HG02981 (cell line): Measurements from ENCODE around the gene IFIH1.

Source experiments
- ATAC-seq: cut with Tn5 transposase; IDR thresholded peaks from one replicate; pipeline ENCODE4 v1.9.1; 2021; ENCODE audit warnings: mild to moderate bottlenecking, moderate library complexity; ENCODE audit not compliant: unreplicated experiment

Gene IFIH1

DNA sequence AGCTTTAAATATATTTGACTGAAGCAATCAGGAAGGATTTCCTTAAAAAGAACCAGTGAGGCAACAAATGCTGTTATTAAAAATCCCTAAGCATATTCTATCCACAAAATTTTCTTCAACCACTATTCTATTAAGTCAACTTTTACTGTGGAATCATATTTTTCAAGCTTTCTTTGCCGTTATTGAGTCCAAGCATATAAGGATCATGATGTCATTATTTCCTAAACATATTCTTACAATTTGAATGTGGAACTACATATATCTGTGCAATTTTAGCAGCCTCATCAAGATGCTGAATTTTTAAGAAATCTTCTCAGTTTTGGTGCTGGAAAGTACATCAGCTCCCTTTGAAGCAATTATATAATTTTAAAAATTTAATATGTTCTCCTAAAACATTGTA lies 5.6 kb downstream of the IFIH1 start:
- ATAC-seq = no peak

- no peak for ATAC-seq
These were observed 9.6 kb downstream of the IFIH1 start for GRCh38 chr2:162308747-162309503.

DNA sequence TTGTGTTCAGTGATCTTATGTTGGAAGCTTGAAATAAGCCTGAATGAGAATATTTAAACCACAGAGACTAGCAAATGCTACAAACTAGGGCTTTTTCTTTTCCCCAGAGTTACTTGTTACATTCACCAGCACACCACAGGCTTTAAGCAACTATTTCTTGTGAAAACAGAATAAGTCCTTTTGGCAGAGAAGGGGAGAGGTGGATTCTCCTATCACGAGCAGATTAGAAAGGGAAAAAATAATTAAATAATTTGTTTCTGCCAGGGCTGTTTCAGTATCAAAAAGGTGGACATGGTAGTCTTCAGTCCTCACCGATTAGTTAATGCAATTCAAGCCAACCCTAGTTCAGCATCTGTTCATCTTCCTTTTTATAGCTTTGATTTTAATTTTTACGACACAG lies 12.6 kb downstream of the IFIH1 start:
- no peak for ATAC-seq

- ATAC-seq = no peak
These were observed 16.6 kb downstream of the IFIH1 start for GRCh38 chr2:162301877-162302276.

DNA sequence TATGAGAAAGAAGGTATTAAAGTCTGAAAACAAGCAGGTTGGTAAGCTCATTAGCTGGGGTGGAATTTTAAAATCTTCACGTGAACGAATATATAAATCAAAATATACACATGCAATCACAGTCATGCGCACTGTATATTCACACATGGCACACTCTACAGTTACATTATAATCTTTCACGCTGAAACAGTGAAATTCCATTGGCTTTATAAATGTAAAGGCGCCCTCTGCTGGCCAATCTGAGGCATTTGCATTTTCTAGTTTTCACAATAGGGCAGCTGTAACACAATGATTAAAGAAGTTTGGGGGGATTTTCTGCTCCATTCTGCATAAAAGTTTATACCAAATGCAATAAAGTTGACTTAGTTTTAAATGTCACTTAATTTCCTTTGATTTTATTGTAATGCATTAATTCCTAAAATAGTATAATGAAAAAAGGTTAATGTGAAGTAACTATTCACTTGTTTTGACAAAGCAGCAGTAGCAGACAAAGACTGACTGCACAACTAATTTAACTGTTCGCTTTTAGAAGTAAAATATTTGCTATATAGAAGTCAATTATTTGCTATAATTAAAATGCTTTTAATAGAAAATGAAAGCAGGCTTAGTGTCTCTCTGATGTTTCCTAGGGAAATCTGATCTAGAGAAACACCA lies 17.2 kb downstream of the IFIH1 start:
- peak; percentile 73 for ATAC-seq

GRCh38 chr2:162300266-162300665 lies 18.2 kb downstream of the IFIH1 start:
- no peak for ATAC-seq

DNA sequence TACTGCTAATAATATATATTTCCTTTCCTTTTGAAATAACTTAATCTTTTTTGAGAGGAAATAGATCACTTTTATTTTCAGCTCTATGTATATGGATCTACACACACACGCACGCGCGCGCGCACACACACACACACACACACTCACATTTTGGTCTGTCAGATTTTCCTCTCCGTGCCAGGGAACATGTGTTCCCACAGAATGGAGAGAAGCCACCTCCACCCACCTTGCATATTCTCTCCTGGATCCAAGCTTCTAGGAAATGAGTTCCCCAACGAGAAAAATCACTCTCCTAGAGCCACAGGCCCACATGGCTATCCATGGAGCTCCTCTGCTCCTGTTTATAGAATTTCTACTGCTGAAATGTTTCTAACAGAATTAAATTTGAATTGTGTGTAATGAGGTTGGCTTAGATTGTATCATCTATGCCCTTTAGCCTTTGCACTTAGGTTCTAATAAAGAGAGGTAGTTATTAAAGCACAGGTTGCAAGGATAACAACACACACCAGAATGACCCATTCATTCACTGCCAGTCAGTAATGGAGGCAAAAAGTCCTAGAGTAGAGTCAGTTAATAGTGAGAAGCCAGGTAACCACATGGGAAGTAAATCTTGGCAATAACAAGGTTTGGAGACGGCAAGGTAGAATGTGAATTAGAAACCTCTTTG lies 19.7 kb downstream of the IFIH1 start:
- ATAC-seq = no peak

DNA sequence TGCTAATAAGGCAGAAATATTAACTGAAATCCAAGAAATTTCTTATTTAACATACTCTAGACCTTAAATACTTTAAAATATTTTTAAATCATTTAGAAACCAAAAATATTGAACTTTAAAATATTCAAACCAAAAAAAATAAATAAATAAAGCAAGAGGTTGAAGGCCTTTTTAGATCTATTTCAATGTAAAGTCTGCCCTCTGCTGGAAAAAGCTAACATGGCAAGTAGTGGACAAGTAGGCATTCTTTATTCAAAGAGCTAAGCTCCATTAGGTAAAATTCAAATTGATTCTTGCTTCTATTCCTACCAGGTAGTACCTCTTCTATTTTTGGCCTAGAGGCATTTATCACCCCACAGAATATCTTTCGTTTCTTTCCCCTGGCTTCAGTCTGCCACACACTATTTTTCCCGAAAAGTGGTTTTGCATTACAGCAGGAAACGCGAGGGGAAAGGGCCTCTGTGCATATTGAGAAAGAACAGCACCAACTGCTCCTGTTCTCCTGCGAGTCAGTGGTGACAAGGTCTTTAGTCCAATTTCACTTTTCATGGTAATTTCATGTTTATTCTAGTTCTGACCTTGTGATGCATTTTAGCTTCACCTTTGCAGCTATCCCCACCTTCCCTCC lies 20.4 kb downstream of the IFIH1 start:
- peak; percentile 59 for ATAC-seq

DNA sequence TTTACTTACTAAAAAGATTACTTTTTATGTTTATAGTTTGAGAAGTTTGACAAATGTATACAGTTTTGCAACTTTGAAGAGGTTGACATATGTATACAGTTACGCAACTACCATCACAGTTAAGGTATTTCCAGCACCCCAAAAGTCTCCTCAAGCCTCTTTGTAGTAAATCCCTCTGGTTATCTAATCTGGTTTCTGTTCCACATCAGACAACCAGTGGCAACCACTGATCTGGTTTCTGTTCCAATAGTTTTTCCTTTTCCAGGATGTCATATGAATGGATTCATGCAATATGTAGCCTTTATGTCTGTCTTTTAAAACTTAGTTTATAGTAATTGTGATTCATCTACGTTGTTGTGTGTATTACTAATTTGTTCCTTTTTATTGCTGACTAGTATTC lies 23.5 kb downstream of the IFIH1 start:
- ATAC-seq = no peak

DNA sequence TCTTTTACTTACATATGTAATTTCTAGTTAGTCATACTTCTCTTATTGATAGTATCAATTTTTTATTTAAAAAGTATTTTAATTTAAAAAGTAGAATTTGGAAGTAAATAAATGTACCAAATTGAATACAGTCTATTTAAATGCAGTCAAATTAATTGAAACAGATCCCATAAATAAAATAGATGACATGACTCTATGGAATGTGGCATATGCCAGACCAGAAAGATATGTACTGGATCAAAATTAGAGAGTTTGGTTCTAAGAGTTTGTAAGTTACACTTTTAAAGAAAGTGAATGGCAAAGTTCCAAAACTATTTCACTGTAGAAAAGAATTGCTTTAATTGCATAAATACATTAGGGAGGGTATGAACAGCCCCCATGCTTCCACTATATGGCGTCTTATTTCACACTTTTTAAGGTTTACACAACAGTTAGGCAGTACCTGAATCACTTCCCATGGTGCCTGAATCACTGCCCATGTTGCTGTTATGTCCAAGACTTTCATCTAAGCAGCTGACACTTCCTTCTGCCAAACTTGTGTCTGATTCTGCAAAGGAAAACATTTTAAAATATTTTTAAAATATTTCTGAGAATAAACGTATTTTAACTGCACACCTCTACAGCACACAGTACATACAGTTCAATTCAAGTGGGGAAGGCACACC lies 25.2 kb downstream of the IFIH1 start:
- no peak for ATAC-seq

DNA sequence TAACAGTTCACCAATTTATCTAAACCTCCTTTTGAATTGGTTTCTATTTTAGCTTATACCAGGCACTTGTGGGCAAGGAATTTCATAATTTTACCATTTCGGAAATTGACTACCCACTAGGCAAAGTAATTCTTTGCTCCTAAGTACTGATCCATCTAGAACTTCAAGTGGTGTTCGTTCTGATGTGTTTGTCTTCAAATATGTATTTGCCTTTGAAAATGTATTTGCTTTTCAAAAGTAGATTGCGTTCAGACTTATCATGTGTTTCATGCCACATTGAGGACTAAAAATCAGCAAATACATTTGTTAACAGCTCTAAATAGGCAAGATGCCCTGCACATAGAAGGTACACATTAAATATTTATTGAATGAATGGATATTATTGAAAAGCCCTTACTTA lies 26.7 kb downstream of the IFIH1 start:
- ATAC-seq = no peak

- no peak for ATAC-seq
These were observed 35.6 kb downstream of the IFIH1 start for GRCh38 chr2:162282765-162283425.

GRCh38 chr2:162280654-162281053 lies 37.8 kb downstream of the IFIH1 start:
- ATAC-seq = no peak

DNA sequence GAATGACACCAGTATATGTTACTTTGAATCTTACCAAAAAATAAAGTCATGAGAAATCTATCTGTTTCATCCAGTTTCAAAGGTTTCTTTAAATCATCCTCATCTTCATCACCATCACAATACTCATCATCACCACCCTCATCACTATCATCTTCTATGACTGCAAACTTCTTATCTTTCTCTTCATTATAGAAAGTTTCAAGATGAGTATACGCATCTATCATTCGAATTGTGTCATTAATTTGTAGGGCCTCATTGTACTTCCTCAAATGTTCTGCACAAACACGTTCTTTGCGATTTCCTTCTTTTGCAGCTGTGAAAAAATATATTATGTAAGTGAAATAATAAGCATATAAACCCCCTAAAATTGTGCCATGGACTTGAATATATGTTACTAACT lies 41.1 kb downstream of the IFIH1 start:
- no peak for ATAC-seq

- no peak for ATAC-seq
These were observed 50.5 kb downstream of the IFIH1 start for GRCh38 chr2:162267996-162268395.

DNA sequence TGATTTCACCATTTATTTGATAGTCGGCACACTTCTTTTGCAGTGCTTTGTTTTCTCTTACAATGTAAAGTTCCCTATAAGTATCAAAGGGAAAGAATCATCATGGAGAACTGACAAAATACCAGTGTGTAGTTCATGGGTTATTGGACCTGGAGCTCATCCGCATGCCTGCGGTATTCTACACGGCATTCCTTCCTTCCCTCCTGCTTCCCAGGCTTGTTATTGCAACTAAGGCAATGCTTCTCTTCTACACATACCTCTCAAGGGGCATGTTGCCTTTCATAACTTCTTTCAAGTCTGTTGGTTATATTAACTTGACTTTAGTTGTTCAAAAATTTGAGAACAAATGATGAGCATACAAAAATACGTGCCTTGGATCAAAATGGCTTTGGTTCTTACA lies 51.0 kb downstream of the IFIH1 start:
- no peak for ATAC-seq

DNA sequence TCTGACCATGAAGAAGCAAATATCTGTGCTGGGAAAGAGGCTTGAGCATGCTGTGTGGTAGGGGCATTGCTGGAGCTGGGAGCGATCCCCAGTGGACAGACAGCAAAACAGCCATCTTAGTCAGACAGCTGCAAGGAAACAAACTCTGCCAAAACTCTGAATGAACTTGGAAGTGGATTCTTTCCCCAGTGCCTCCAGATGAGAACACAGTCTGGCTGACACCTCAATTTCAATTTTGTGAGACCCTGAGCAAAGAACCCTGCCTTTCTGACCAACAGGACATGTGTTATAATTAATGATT lies 52.1 kb downstream of the IFIH1 start:
- no peak for ATAC-seq

- no peak for ATAC-seq
These were observed 52.6 kb downstream of the IFIH1 start for GRCh38 chr2:162265666-162266459.

GRCh38 chr2:162261032-162261945 lies 57.2 kb downstream of the IFIH1 start:
- peak; percentile 58 for ATAC-seq
